Measurements from ENCODE around the gene TMEM256.

The TMEM256 gene

DNA sequence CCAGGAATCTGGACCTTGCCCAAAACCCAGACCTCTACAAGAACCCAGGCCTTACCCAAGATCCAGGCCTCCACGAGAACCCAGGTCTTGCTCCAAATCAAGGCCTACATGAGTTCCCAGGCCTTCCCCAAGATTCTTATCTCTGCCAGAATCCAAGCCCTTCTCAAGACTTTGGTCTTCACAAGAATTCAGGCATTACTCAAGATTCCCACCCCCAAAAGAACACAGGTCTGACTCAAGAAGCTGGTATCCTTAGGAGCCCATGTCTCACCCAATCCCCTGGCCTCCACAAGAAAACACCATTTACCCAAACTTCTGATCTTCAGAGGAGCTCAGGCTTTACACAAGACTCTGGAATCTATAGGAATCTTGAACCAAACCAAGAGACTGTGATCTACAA is 27.3 kb upstream of the TMEM256 start:
- no peak for DNase-seq (ENCODE audit: low read depth in 1 of 2, low spot score in 1 of 2)

DNA sequence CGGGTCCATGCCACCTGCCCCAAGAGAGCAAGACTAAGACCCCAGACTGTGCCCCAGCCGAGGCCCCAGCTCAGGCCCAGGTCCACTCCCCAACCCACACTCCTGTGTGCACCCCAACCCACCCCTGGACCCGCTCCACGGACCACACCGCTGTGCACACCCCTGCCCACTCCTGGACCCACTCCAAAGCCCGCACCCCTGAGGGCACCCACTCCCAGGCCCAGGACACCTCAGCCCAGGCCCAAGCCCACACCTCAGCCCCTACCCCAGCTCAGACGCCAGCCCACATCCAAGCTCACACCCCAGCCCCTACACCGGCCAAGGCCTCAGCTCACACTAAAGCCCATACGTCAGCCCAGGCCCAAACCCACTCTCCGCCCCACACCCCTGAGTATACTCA is 25.8 kb upstream of the TMEM256 start:
- no peak for DNase-seq (ENCODE audit: low read depth in 1 of 2, low spot score in 1 of 2)

DNA sequence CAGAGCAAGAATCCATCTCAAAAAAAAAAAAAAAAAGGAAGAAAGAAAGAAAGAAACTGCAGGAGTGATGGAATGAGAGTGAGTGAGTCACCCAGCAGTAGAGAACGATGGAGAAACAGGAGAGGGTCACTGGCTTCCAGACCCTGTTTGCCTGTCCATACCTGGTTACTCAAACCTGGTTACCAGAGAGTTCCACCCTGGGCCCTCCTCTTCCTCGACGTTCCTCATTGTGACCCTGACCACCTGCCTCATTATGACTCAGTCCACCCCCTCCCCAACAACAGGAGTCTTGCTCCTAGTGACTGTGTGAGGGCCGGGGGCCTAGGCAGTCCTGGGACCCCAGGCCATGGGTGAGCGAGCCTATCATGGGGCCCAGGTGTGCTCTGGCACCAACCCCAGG is 24.7 kb upstream of the TMEM256 start, which contains the start of gene SPEM3:
Gene SPEM3 (plus strand): TSS at position 301 of the 400 bp plus-strand sequence. CDS start 46 bp downstream, at position 347.
- no peak for DNase-seq (ENCODE audit: low read depth in 1 of 2, low spot score in 1 of 2)

DNA sequence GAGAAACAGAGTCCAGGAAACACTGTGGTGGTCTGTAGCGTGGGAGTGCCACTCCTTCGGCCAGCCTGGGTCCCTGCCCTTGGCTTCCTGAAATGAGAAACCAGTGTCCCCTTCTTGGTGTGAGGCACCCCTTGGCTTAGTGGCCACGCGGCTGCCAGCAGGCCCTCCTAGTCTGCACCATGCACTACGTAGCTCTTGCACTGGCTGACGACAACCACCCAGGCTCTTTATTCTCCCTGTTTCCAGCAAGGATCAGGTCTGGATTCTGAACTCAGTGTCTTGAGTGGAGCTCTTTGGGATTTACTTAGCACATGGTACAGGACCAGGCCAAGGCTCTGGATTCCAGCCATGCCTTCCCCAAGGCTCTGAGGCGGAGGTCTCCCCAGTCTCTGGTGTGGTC is 23.7 kb upstream of the TMEM256 start:
- no peak for DNase-seq (ENCODE audit: low read depth in 1 of 2, low spot score in 1 of 2)

DNA sequence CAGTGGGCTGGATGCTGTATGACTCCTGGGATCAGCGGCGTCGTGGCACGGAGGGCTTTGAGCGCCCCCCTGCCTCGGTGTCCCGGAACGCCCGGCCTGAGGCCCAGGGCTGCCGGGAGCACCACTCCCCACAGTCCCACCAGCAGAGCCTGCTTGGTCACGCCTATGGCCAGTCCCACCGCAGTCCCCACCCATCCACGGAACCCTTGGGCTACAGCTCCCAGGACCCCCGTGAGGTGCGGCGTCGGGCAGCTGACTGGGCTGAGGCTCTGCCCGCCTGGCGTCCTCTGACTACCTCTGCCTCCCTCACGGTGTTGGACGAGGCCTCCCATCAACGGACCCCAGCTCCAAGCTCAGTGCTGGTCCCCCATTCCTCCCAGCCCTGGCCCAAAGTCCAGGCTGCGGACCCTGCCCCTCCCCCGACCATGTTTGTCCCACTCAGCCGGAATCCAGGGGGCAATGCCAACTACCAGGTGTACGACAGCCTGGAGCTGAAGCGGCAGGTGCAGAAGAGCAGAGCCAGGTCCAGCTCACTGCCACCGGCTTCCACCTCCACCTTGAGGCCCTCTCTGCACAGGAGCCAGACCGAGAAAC is 23.1 kb upstream of the TMEM256 start:
- DNase-seq (ENCODE audit: low read depth in 1 of 2, low spot score in 1 of 2): no peak

DNA sequence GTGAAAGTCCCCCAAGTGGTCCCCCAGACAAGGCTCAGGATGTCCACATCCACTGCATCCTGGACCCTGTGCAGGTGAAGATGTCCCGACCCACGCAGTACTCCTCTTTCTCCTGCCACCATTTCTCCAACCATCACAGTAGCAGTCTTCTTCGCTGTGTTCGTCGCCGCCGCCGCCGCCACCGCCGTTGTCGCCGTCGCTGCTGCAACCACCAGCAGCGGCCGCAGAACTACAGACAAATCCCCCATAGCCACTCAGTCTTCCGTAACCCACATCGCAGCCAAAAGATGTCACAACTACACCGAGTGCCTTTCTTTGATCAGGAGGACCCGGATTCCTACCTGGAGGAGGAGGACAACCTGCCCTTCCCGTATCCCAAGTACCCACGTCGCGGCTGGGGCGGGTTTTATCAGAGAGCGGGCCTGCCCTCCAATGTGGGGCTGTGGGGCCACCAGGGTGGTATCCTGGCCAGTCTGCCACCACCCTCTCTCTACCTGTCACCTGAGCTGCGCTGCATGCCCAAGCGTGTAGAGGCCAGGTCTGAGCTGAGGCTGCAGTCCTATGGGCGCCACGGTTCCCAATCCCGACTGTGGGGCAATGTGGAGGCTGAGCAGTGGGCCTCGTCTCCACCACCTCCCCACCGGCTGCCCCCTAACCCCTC is 22.4 kb upstream of the TMEM256 start:
- DNase-seq (ENCODE audit: low read depth in 1 of 2, low spot score in 1 of 2): no peak

DNA sequence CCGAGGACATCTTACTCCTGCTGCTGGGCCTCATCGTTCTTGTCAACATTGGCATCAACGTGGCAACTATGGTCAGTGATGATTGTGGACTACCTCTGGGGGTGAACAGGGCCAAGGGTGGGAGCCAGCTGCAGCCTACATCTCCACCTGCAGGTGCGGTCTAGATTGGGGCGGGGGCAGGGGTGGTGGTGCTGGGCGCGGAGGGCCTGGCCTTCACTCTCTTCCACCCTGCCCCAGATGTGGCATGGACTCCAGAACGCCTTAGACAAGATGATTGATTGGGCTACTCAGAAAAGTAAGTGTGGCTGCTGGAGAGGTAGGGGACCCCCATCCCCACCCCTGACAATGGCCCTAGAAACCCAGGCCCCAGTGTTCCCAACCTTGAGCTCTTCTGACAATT is 21.9 kb upstream of the TMEM256 start:
- no peak for DNase-seq (ENCODE audit: low read depth in 1 of 2, low spot score in 1 of 2)

DNA sequence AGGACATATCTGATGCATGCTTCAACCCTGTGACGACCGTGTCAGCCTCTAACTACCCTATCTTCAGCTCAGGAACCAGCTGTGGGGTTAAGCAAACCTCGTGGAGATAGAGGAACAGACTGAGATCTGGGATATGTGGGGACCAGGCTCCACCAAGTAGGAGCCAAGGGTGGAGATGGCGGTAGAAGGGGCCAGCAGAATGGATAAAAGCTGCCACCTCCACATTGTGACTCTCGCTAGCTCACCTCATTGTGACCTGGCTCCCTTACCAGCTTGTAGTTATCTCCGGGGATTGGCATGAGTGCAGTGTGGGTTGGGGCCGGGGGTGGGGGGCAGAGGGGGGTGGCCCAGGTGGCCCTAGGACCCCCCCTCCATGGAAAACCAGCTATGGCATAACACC is 21.4 kb upstream of the TMEM256 start, which contains the start of gene SPEM2:
Gene SPEM2 (plus strand): TSS at position 301 of the 400 bp plus-strand sequence. CDS start 73 bp downstream, at position 374.
- no peak for DNase-seq (ENCODE audit: low read depth in 1 of 2, low spot score in 1 of 2)

DNA sequence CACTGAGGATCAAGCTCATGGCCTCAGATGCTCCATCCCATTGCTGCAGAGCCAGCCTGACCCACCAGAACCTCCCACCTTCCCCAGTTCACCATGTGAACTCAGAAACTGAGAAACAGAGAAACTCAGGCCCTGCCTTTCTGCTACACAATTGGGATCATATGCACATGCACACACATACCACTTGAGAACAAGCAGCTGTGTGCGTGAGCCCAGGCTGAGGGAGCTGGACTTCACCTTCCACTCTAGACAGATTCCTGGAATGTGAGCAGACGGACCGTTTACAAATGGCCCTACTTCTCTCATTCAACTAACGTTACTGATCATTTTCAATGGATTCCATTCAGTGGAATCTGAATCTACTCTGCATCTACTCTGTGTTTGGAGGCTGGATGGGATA is 19.8 kb upstream of the TMEM256 start:
- DNase-seq (ENCODE audit: low read depth in 1 of 2, low spot score in 1 of 2): no peak

DNA sequence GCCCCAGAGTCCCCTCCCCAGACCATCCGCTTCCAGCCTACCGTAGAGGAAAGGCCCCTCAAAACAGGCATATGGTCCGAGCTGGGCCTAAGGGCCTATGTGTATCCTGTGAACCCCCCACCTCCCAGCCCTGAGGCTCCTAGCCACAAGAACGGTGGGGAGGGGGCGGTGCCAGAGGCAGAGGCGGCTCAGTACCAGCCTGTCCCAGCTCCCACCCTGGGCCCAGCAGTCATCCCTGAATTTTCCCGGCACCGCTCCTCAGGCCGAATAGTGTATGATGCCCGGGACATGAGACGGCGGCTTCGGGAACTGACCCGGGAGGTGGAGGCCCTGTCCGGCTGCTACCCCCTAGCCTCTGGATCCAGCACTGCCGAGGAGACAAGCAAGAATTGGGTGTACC is 17.3 kb upstream of the TMEM256 start:
- no peak for DNase-seq (ENCODE audit: low read depth in 1 of 2, low spot score in 1 of 2)

DNA sequence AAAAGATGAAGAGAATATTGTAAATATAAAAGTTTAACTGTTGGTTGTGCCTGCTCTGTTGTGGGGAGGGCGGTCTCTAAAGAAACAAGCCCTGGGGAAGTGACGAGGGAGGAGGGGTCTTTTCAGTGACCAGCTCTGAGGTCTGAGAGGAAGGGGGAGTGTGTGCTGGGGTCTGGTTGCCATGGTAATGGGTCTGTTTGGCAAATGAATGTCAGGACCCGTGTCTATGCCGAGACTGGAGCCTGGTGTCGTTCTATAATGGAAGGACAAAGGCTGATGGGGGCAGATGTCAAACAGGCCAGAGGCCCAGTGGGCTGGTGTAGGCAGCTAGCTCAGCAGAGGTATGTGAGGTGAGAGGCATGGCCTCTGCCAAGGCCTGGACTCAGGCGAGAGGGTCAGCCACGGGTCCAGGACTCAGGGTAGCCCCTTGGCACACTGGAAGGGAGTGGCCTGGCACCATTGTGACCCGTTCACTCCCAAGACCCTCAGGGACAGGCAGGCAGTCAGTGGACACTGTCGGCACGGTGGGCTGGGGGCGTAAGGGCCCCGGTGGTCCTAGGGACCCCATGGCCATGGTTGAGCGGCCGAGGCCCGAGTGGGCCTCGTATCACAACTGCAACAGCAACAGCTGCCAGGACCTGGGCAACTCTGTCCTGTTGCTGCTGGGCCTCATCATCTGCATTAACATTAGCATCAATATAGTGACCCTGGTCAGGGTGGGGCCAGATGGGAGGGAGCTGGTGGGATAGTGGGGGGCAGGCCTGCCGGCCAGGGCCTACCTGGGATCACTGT is 16.1 kb upstream of the TMEM256 start, which contains the start of gene SPEM1:
Gene SPEM1 (plus strand): TSS at position 506 of the 792 bp plus-strand sequence. CDS start 61 bp downstream, at position 567.
- no peak for DNase-seq (ENCODE audit: low read depth in 1 of 2, low spot score in 1 of 2)

DNA sequence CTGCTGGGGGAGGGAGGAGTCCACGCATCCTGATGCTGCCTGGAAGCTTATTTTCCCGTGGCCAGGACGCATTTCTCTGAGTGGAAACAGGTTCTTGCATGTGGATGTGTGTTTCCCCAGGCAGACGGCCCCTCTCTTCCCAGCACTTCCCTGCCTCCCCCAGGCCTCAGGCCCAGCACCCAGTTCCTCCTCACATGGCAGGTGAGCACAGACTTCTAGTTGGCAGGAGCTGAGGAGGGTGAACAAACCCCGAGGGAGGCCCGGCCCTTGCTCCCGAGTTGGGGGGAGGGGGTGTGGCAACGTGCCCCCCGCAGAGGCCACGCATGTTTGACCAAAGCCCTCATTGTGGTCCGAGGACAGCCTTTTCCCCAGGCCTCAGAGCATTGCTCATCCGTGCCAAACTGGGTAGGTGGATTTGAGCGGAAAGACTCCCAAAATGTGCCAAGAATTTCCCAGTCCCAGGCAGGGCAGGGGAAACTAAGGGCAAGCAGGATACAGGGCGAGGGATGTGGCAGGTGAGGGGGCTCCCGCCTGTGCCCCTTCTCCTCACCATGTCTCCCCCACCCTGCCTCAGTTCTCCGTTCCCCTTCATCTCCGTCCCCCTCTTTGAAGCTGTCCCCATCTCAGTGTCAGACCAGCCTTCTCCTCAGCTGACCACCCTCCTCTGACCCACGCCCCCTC is 14.7 kb upstream of the TMEM256 start:
- DNase-seq (ENCODE audit: low read depth in 1 of 2, low spot score in 1 of 2): no peak

DNA sequence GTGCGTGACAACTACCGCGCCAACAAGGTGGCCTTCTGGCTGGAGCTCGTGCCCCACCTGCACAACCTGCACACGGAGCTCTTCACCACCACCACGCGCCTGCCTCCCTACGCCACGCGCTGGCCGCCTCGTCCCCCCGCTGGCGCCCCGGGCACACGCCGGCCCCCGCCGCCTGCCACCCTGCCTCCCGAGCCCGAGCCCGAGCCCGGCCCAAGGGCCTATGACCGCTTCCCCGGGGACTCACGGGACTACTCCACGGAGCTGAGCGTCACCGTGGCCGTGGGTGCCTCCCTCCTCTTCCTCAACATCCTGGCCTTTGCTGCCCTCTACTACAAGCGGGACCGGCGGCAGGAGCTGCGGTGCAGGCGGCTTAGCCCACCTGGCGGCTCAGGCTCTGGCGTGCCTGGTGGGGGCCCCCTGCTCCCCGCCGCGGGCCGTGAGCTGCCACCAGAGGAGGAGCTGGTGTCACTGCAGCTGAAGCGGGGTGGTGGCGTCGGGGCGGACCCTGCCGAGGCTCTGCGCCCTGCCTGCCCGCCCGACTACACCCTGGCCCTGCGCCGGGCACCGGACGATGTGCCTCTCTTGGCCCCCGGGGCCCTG is 13.3 kb upstream of the TMEM256 start:
- DNase-seq (ENCODE audit: low read depth in 1 of 2, low spot score in 1 of 2): no peak

DNA sequence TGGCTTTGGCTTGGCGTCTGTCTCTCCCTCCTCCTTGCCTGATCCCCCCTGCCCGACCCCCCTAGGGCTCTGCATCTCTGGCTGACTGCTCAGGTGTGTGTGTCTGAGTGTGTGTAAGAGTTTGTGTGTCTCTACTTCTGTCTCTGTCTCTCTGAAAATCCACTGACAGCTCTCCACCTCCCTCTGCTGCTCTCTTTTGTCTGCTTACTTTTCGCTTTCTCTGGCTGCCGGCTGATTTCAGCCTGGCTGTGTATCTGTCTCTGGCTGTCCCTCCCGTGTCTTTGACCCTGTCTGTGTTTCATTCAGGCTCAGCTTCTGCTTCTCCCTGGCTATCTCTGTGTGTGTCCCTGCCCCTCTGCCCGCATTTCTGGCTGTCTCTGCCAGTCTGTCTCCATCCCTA is 12.4 kb upstream of the TMEM256 start:
- no peak for DNase-seq (ENCODE audit: low read depth in 1 of 2, low spot score in 1 of 2)

DNA sequence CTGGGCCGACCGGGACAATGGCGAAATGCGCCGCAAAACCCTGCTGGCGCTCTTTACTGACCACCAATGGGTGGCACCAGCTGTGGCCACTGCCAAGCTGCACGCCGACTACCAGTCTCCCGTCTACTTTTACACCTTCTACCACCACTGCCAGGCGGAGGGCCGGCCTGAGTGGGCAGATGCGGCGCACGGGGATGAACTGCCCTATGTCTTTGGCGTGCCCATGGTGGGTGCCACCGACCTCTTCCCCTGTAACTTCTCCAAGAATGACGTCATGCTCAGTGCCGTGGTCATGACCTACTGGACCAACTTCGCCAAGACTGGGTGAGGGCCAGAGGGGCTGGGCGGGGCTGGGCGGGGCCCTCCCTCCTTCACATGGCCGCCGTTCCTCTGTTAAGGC is 11.9 kb upstream of the TMEM256 start:
- no peak for DNase-seq (ENCODE audit: low read depth in 1 of 2, low spot score in 1 of 2)

DNA sequence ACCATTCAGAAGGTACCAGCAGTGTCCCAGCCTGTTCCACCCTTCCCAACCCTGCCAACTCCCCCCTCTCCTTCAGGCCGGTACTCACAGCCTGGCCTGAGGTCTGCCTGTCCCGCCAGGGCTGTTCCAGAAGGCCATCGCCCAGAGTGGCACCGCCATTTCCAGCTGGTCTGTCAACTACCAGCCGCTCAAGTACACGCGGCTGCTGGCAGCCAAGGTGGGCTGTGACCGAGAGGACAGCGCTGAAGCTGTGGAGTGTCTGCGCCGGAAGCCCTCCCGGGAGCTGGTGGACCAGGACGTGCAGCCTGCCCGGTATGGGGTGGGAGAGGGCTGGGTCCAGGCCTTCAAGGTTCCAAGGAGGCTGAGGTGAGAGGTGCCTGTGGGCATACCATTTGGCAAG is 10.9 kb upstream of the TMEM256 start:
- DNase-seq (ENCODE audit: low read depth in 1 of 2, low spot score in 1 of 2): no peak

DNA sequence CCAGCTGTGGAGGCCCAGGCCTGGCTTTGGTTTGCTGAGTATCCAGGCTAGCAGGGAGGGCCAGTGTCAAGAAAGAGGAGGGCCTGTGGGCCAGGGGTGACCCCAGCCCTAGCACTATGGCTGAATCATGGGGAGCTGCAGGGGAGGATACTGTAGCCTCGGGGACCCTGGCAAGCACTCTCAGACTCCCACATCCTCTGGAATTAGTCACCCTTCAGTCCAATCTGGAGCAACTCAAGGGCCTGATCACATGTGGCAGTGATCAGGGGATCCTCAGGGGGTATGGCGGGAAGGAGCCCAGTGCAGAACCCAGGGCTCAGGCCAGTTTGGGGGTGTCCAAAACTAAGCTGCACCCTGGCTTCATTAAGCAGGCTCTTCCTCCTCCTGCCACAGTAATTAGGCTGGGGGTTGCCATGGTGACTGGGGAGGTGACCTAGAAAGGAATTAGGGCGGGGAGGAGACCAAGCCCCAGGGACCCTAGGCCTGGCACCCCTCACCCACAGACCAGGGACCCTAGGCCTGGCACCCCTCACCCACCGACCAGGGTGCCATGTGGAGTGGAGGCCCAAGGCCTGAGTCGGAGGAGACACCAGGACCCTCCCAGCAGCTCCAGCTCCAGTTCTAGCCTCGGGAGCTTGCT is 9.6 kb upstream of the TMEM256 start:
- DNase-seq (ENCODE audit: low read depth in 1 of 2, low spot score in 1 of 2): no peak

DNA sequence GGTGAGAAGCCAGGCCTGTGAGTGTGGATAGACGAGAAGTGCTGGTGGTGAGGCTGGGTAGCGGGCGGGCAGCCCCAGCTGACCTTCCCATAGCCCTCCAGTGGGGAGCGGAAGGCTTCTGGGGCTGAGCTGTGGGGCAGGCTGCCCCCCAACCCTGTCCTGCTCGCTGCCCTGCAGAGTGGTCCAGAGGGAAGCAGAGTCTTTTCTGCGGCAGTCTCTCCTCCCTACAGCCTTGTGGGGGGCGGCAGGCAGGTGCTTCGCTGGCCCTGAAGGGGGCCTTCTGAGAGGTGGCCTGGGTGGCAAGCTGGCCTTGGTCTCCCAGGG is 7.5 kb upstream of the TMEM256 start:
- no peak for DNase-seq (ENCODE audit: low read depth in 1 of 2, low spot score in 1 of 2)

DNA sequence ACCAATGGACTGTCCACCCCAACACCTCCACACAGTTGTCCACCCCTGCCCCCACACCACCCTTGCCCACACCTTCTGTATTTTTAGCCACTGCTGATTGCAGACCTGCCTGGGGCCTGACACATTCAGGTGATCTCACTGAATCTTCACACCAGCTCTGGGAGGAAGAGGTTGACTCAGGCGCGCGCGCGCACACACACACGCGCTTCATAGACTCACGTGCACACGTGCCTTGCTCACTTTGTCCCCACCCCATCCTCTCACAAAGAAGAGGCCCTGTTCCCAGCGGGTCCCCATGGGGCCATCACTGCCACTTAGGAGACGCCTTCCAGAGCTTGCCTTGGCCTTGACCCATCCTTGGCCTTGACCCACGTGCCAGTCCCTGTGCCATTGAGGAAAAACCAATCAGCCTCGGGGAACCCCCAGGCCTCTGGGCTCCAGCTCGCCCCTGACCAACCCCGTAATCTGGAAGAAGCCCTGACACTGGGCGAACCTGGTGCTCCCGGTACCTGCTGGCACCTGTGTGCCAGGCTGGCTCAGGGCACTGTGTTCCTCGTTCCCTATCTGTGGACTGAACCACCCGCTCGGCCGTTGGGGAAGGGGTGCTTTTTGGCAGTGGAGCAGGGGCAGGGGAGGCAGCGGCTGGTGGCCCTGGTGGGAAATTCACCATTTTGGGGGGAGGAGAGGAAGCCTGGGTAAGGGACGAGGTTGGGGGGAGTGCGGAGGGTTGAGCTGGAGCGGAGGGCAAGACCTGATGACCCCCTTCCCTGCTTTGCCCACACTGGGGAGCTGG is 6.9 kb upstream of the TMEM256 start:
- no peak for DNase-seq (ENCODE audit: low read depth in 1 of 2, low spot score in 1 of 2)

DNA sequence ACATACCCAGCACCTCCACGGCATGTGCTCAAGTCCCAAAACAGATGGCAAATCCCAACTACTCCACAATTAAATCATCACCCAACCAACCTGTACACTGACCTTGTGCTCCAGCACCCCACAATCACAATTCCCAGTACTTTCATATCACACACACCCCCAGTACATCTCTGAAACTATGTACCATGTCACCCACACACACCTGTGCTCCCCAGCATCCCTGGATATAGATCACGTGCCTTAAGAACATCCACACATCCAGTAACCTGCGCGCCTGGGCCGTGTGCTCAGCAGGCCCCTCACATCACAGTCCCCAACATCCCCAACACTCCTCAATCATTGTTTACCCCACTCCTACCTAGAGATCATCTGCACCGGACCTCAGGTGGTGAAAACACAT is 5.8 kb upstream of the TMEM256 start:
- DNase-seq (ENCODE audit: low read depth in 1 of 2, low spot score in 1 of 2): no peak
